CD14-positive monocyte (primary cell): Measurements from ENCODE around the gene CHKB. TPM values are rescaled to one million over a fixed set of nuclear protein-coding genes. Genes with fewer than 3 reads are reported as not detected.

Source experiments
- DNase-seq, 3 donors: peaks; one replicate each; pipeline ENCODE4 v3.0.0-alpha.2; 2011 to 2022
- H2AFZ ChIP-seq: 2 replicates; pipeline ENCODE4 v1.6.0; 2012; ENCODE audit warnings: mild to moderate bottlenecking, low read depth, low read length, inconsistent platforms; ENCODE audit not compliant: insufficient read depth, poor library complexity, severe bottlenecking
- H3K27ac ChIP-seq, 2 donors: 1 replicate in 1 of 2; 2 replicates in 1 of 2; pipeline ENCODE4 v1.5.1; 2012 to 2013; ENCODE audit warnings: low read length in 2 of 2, control low read depth in 1 of 2, inconsistent platforms in 1 of 2, low read depth in 1 of 2, mild to moderate bottlenecking in 1 of 2
- H3K27me3 ChIP-seq, 2 donors: one replicate each; pipeline versions ENCODE4 v1.6.0 to v1.6.1; 2011 to 2013; ENCODE audit warnings: low read length in 2 of 2; ENCODE audit not compliant: control insufficient read depth in 2 of 2, insufficient read depth in 2 of 2
- H3K36me3 ChIP-seq, 2 donors: replicated peaks in 1 of 2; 1 replicate in 1 of 2; 2 replicates in 1 of 2; pipeline versions ENCODE4 v1.5.1 to v1.6.1; 2012 to 2013; ENCODE audit warnings: low read length in 2 of 2, control low read depth in 1 of 2, inconsistent platforms in 1 of 2, mild to moderate bottlenecking in 1 of 2; ENCODE audit not compliant: insufficient read depth in 2 of 2, control insufficient read depth in 1 of 2
- H3K4me1 ChIP-seq, 2 donors: 1 replicate in 1 of 2; 2 replicates in 1 of 2; pipeline versions ENCODE4 v1.5.1 to v1.6.1; 2012 to 2013; ENCODE audit warnings: low read length in 2 of 2, control low read depth in 1 of 2, inconsistent platforms in 1 of 2, mild to moderate bottlenecking in 1 of 2, moderate library complexity in 1 of 2; ENCODE audit not compliant: insufficient read depth in 2 of 2, control insufficient read depth in 1 of 2
- H3K4me2 ChIP-seq: replicated peaks from 2 replicates; pipeline ENCODE3; 2012; ENCODE audit warnings: low read length, moderate library complexity, mild to moderate bottlenecking; ENCODE audit not compliant: poor library complexity, severe bottlenecking; ENCODE audit errors: extremely low read depth
- H3K4me3 ChIP-seq, 3 experiments: fragments of 200-600 bp in 1 of 3; sonication (generic) in 1 of 3; replicated peaks in 1 of 3; 1 replicate in 2 of 3; 2 replicates in 1 of 3; pipeline ENCODE4 v1.5.1; 2011 to 2013; ENCODE audit warnings: low read length in 3 of 3, mild to moderate bottlenecking in 3 of 3, control low read depth in 2 of 3, low read depth in 2 of 3, inconsistent platforms in 1 of 3, moderate library complexity in 1 of 3
- H3K79me2 ChIP-seq: 2 replicates; pipeline ENCODE4 v1.6.0; 2012; ENCODE audit warnings: mild to moderate bottlenecking, control low read depth, inconsistent platforms, low read length, moderate library complexity; ENCODE audit not compliant: insufficient read depth
- H3K9ac ChIP-seq: 2 replicates; pipeline ENCODE4 v1.6.0; 2017; ENCODE audit warnings: low read length, mild to moderate bottlenecking; ENCODE audit not compliant: insufficient read depth, poor library complexity, severe bottlenecking
- H3K9me3 ChIP-seq, 2 donors: replicated peaks in 1 of 2; 1 replicate in 1 of 2; 2 replicates in 1 of 2; pipeline versions ENCODE4 v1.5.1 to v1.6.1; 2012 to 2013; ENCODE audit warnings: low read length in 2 of 2, control low read depth in 1 of 2; ENCODE audit not compliant: control insufficient read depth in 1 of 2, insufficient read depth in 1 of 2
- H4K20me1 ChIP-seq: 2 replicates; pipeline ENCODE4 v1.6.0; 2012; ENCODE audit warnings: mild to moderate bottlenecking, low read length, control low read depth, moderate library complexity; ENCODE audit not compliant: insufficient read depth
- H3K27ac Mint-ChIP-seq, 7 donors: one replicate each; pipeline ENCODE4 v1.8.0; 2020; ENCODE audit warnings: mild to moderate bottlenecking in 7 of 7, mixed read lengths in 7 of 7, moderate library complexity in 6 of 7, inconsistent platforms in 2 of 7
- H3K27me3 Mint-ChIP-seq, 3 donors: one replicate each; pipeline ENCODE4 v1.8.0; 2021 to 2022; ENCODE audit warnings: low read depth in 3 of 3, mild to moderate bottlenecking in 3 of 3, mixed read lengths in 3 of 3, moderate library complexity in 3 of 3, inconsistent platforms in 1 of 3
- H3K36me3 Mint-ChIP-seq, 2 donors: one replicate each; pipeline ENCODE4 v1.8.0; 2020; ENCODE audit warnings: mixed read lengths in 2 of 2, inconsistent platforms in 1 of 2, mild to moderate bottlenecking in 1 of 2
- H3K4me1 Mint-ChIP-seq: one replicate; pipeline ENCODE4 v1.8.0; 2020; ENCODE audit warnings: mild to moderate bottlenecking, mixed read lengths
- H3K4me3 Mint-ChIP-seq, 2 donors: one replicate each; pipeline ENCODE4 v1.8.0; 2020; ENCODE audit warnings: mild to moderate bottlenecking in 2 of 2, mixed read lengths in 2 of 2, moderate library complexity in 1 of 2
- H3K9me3 Mint-ChIP-seq, 7 donors: one replicate each; pipeline ENCODE4 v1.8.0; 2020 to 2022; ENCODE audit warnings: mixed read lengths in 7 of 7, mild to moderate bottlenecking in 6 of 7, moderate library complexity in 6 of 7, inconsistent platforms in 2 of 7
- WGBS: methylation state at CpG from one replicate; pipeline ENCODE4 v1.1.5; 2013; ENCODE audit warnings: missing lambda C conversion rate; ENCODE audit not compliant: insufficient coverage; 5-methylcytosine and 5-hydroxymethylcytosine counted together
- intact Hi-C, 2 donors: fragments of 100-400 bp; cut with micrococcal nuclease; formaldehyde crosslinking; loops; one replicate each; pipeline versions ENCODE4 v1.15.0 to v1.15.1; 2023
- polyA plus RNA-seq, 3 donors: library from polyadenylated mRNA; depleted of rRNA in 1 of 3; unstranded in 2 of 3; stranded (reverse) in 1 of 3; fragments of 300-500 nt in 2 of 3; fragments of >200 nt in 1 of 3; fragmentation: Illumina TruSeq in 2 of 3; gene quantifications; 1 replicate in 2 of 3; 2 replicates in 1 of 3; pipeline ENCODE4 v1.2.3, GENCODE V29; 2012 to 2021
- TF ChIP-seq, protein P1 (sequence below): fragments of 200-600 bp; IDR thresholded peaks from one replicate; pipeline ENCODE4 v1.8.0; 2022; ENCODE audit warnings: antibody characterized with exemption, mild to moderate bottlenecking

Gene CHKB
- polyA plus RNA-seq, 3 donors = 29.1 to 286 (median 31.3) TPM

DNA sequence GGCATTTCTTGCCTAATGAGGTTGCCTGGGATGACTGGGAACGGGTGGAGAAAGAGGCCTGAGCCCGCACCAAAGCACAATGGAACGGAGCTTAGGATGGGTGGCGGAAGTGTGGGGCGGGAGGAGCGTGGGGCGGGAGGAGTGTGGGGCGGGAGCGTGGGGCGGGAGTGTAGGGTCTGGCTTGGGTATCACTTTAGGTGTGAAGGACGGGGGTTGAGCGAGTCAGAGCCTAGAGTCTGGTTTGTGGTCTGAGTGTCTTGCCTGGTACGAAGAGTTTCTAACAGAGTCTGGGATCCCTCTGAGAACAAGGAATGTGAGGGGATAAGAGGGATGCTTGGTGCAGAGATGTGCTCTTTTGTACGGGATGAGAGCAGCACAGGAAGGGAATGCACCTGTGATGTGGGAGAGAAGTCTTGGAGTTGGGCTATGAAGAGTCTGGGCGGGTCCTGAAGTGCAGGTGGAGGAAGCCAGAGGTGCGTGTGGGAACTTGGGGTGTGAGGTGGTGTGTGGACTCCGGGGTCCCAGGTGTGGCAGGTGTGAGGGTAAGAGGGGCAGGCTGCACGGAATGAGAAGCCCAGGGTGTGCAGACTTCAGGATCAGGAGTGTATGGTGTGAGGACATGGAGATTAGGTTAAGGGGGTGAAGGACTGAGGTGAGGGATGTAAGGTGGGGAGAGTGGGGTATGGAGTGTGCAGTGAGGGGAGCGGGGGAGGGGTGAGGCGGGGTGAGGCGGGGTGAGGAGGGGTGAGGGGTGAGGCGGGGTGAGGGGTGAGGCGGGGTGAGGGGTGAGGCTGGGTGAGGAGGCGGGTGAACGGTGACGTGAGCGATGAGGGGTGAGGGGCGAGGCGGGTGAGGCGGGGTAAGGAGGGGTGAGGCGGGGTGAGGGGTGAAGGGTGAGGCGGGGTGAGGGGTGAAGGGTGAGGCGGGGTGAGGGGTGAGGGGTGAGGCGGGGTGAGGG lies 21.0 kb downstream of the CHKB start:
- intact Hi-C loops = loop anchor here (2.0 to 5.0 kb wide), 6 partner anchors 17 to 61 kb away; partner anchors contain the start of genes KLHDC7B (in 2 of the 2), CHKB (in 1 of the 2), LMF2 (in 1 of the 2) and NCAPH2 (in 1 of the 2)
- peaks cover 17% of the 10 kb centered on the region for H3K4me1 Mint-ChIP-seq
- Histone ChIP-seq H3K9ac (no peak overlapping the region), H3K4me3 (no peak overlapping the region), H3K4me2 (no peak overlapping the region), H4K20me1 (no peaks in the 10 kb centered on the region), H3K9me3 (no peaks in the 10 kb centered on the region), H3K4me1 (peaks cover 8 to 13% of the 10 kb centered on the region in 2 donors), H3K36me3 (no peaks in the 10 kb centered on the region), H3K27ac (no peak overlapping the region), H3K79me2 (peaks cover 6% of the 10 kb centered on the region), H2AFZ (no peak overlapping the region), H3K27me3 (peaks cover 0 to 8% of the 10 kb centered on the region in 2 donors)
- no peaks in the 10 kb centered on the region for H3K36me3 Mint-ChIP-seq
- peaks cover 16 to 22% (median 17%) of the 10 kb centered on the region in 3 donors for H3K27me3 Mint-ChIP-seq
- 95% methylated on average over 18 of the region's 34 CpGs for WGBS
- H3K9me3 Mint-ChIP-seq = peaks cover 0 to 2% (median 0%) of the 10 kb centered on the region in 7 donors
- H3K27ac Mint-ChIP-seq = peak overlapping the region in 6 of 7 donors; percentile 39 to 81 (median 64)
- TF ChIP-seq, protein P1, sequence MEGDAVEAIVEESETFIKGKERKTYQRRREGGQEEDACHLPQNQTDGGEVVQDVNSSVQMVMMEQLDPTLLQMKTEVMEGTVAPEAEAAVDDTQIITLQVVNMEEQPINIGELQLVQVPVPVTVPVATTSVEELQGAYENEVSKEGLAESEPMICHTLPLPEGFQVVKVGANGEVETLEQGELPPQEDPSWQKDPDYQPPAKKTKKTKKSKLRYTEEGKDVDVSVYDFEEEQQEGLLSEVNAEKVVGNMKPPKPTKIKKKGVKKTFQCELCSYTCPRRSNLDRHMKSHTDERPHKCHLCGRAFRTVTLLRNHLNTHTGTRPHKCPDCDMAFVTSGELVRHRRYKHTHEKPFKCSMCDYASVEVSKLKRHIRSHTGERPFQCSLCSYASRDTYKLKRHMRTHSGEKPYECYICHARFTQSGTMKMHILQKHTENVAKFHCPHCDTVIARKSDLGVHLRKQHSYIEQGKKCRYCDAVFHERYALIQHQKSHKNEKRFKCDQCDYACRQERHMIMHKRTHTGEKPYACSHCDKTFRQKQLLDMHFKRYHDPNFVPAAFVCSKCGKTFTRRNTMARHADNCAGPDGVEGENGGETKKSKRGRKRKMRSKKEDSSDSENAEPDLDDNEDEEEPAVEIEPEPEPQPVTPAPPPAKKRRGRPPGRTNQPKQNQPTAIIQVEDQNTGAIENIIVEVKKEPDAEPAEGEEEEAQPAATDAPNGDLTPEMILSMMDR = no peak
- peak overlapping the region; percentile 49 to 56 for H3K4me3 Mint-ChIP-seq
- no peak for DNase-seq

DNA sequence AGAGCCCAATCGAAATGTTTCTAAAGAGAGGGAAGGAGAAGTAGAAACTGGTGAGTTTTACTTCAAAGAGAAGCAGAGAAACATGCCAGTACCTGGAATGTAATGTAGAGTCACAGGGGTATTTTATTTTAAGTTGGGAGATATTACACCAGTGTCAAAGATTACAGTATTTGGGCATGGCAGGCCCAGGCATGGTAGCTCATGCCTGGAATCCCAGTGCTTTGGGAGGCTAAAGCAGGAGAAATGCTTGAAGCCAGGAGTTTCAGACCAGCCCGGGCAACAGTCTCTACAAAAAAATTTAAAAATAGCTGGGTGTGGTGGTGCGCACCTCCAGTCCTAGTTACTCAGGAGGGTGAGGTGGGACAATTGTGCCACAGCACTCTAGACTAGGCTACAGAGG lies 22.6 kb downstream of the CHKB start:
- H2AFZ ChIP-seq = no peak overlapping the region
- H3K36me3 ChIP-seq = no peaks in the 10 kb centered on the region
- H3K9me3 Mint-ChIP-seq = peaks cover 0 to 2% (median 0%) of the 10 kb centered on the region in 7 donors
- H3K36me3 Mint-ChIP-seq = no peaks in the 10 kb centered on the region
- no peak overlapping the region for H3K27ac Mint-ChIP-seq
- H4K20me1 ChIP-seq = no peaks in the 10 kb centered on the region
- peaks cover 16 to 17% (median 17%) of the 10 kb centered on the region in 3 donors for H3K27me3 Mint-ChIP-seq
- no peaks in the 10 kb centered on the region for H3K9me3 ChIP-seq
- peaks cover 17% of the 10 kb centered on the region for H3K4me1 Mint-ChIP-seq
- no peak overlapping the region for H3K9ac ChIP-seq
- DNase-seq = no peak
- 67% methylated on average over 1 of the region's 3 CpGs for WGBS
- H3K4me3 ChIP-seq = no peak overlapping the region
- H3K27me3 ChIP-seq = peaks cover 0 to 8% of the 10 kb centered on the region in 2 donors
- intact Hi-C loops = loop anchor here (2.0 to 5.0 kb wide), 4 partner anchors 15 to 62 kb away; partner anchors contain the start of genes KLHDC7B (in 1 of the 2), LMF2 (in 1 of the 2), NCAPH2 (in 1 of the 2) and SCO2 (in 1 of the 2)
- peaks cover 8 to 13% of the 10 kb centered on the region in 2 donors for H3K4me1 ChIP-seq
- H3K4me3 Mint-ChIP-seq = no peak overlapping the region
- H3K4me2 ChIP-seq = no peak overlapping the region
- TF ChIP-seq, protein P1 = no peak
- no peak overlapping the region for H3K27ac ChIP-seq
- H3K79me2 ChIP-seq = peaks cover 6% of the 10 kb centered on the region
